Activated CD8-positive, alpha-beta memory T cell treated with anti-CD3 and anti-CD28 coated beads, Interleukin-2, amount 10 ng/mL, durations not matched to agents 7 days and 5 days (primary cell): ENCODE measurements around the gene CWC22. TPM values are rescaled to one million over a fixed set of nuclear protein-coding genes. Genes with fewer than 3 reads are reported as not detected.
"Not testable (repeated sequence)": the region's sequence is repeated elsewhere in the genome, so short reads cannot be mapped to it uniquely, and the experiment has no call there.

Experiments
- ATAC-seq: fragments of 150-1000 bp; cut with Tn5 transposase; one replicate; pipeline ENCODE4 v1.10.0; 2021; ENCODE audit warnings: moderate library complexity
- CTCF ChIA-PET: fragments of 350-600 bp; sonication (Branson Sonifier 250); formaldehyde crosslinking; loops from one replicate; lab custom pipeline; 2021; ENCODE audit warnings: antibody characterized with exemption; lab: Charles Lee
- DNase-seq: peaks from one replicate; pipeline ENCODE4 v3.0.0-alpha.2; 2020
- H3K27ac Mint-ChIP-seq: one replicate; pipeline ENCODE4 v1.8.0; 2021; ENCODE audit warnings: mild to moderate bottlenecking, mixed read lengths
- H3K27me3 Mint-ChIP-seq: one replicate; pipeline ENCODE4 v1.8.0; 2021; ENCODE audit warnings: mixed read lengths
- H3K36me3 Mint-ChIP-seq: one replicate; pipeline ENCODE4 v1.8.0; 2021; ENCODE audit warnings: mild to moderate bottlenecking, mixed read lengths
- H3K4me1 Mint-ChIP-seq: one replicate; pipeline ENCODE4 v1.8.0; 2021; ENCODE audit warnings: mixed read lengths
- H3K4me3 Mint-ChIP-seq: one replicate; pipeline ENCODE4 v1.8.0; 2021; ENCODE audit warnings: mild to moderate bottlenecking, moderate library complexity, mixed read lengths
- H3K9me3 Mint-ChIP-seq: one replicate; pipeline ENCODE4 v1.8.0; 2022; ENCODE audit warnings: low read depth, mixed read lengths
- total RNA-seq, 2 experiments: library from RNA; stranded (reverse); gene quantifications; one replicate each; pipeline ENCODE4 v1.2.3, GENCODE V29; 2021

Gene CWC22
- total RNA-seq, 2 experiments from 2014 or later, result 18.2 to 24.0 TPM

- Mint-ChIP-seq H3K27me3 (no peaks in the 10 kb centered on the region), H3K27ac (no peak overlapping the region), H3K9me3 (peaks cover 7% of the 10 kb centered on the region), H3K36me3 (no peaks in the 10 kb centered on the region), H3K4me1 (no peaks in the 10 kb centered on the region), H3K4me3 (no peak overlapping the region)
- CTCF ChIA-PET, result no interaction called here
- ATAC-seq, result no peak
- DNase-seq, result no peak
Observed at GRCh38 chr2:179931502-179931901, 75.6 kb downstream of the CWC22 start.

DNA sequence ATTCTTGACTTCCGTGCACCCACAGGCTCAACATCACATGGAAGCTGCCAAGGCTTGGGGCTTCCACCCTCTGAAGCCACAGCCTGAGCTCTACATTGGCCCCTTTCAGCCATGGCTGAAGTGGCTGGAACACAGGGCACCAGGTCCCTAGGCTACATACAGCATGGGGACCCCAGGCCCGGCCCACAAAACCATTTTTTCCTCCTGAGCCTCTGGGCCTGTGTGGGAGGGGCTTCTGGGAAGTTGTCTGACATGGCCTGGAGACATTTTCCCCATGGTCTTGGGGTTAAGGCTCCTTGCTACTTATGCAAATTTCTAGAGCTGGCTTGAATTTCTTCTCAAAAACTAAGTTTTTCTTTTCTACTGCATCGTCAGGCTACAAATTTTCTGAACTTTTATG lies 77.1 kb downstream of the CWC22 start:
- H3K36me3 Mint-ChIP-seq, H3K27me3 Mint-ChIP-seq, H3K4me3 Mint-ChIP-seq, H3K27ac Mint-ChIP-seq, H3K4me1 Mint-ChIP-seq, DNase-seq, CTCF ChIA-PET, ATAC-seq: not testable (repeated sequence)
- H3K9me3 Mint-ChIP-seq, result peaks cover 11% of the 10 kb centered on the region

GRCh38 chr2:179927041-179927440 lies 80.1 kb downstream of the CWC22 start:
- H3K27ac Mint-ChIP-seq, result no peak overlapping the region
- CTCF ChIA-PET, result no interaction called here

GRCh38 chr2:179925713-179926112 lies 81.4 kb downstream of the CWC22 start:
- DNase-seq (no peak), ATAC-seq (no peak)
- CTCF ChIA-PET, result no interaction called here
- H3K4me1 Mint-ChIP-seq, result no peaks in the 10 kb centered on the region
- no peaks in the 10 kb centered on the region for H3K36me3 Mint-ChIP-seq
- no peak overlapping the region for H3K27ac Mint-ChIP-seq
- H3K4me3 Mint-ChIP-seq, result no peak overlapping the region
- H3K9me3 Mint-ChIP-seq, result peaks cover 10% of the 10 kb centered on the region
- H3K27me3 Mint-ChIP-seq, result no peaks in the 10 kb centered on the region

More at GRCh38 chr2:179927041-179927440, 80.1 kb downstream of the CWC22 start:
- Mint-ChIP-seq H3K4me1 (no peaks in the 10 kb centered on the region), H3K4me3 (no peak overlapping the region), H3K36me3 (no peaks in the 10 kb centered on the region), H3K27me3 (no peaks in the 10 kb centered on the region), H3K9me3 (peaks cover 11% of the 10 kb centered on the region)
- ATAC-seq (no peak), DNase-seq (no peak)

DNA sequence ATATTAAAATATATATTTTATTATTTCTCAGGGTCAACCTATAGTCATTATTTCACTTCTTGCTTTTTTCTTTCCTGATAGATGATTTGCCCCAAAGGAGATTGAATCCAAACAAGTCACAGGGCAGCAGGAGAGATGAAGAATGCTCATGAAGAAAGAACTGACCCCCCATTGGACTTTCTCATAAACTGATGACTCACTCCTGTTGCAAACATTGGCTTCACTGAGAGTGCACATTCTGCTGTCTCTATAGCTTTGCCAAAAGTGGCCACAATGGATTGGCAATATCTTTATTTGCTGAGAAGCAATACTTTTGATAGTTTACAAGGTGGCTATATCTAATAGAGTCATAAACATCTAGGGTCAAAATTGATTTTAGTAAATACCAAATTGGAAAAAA lies 89.8 kb downstream of the CWC22 start:
- Mint-ChIP-seq H3K36me3 (no peaks in the 10 kb centered on the region), H3K4me3 (no peak overlapping the region), H3K4me1 (no peaks in the 10 kb centered on the region), H3K27ac (no peak overlapping the region), H3K27me3 (no peaks in the 10 kb centered on the region), H3K9me3 (no peaks in the 10 kb centered on the region)
- no peak for DNase-seq
- CTCF ChIA-PET, result no interaction called here
- ATAC-seq, result no peak

DNA sequence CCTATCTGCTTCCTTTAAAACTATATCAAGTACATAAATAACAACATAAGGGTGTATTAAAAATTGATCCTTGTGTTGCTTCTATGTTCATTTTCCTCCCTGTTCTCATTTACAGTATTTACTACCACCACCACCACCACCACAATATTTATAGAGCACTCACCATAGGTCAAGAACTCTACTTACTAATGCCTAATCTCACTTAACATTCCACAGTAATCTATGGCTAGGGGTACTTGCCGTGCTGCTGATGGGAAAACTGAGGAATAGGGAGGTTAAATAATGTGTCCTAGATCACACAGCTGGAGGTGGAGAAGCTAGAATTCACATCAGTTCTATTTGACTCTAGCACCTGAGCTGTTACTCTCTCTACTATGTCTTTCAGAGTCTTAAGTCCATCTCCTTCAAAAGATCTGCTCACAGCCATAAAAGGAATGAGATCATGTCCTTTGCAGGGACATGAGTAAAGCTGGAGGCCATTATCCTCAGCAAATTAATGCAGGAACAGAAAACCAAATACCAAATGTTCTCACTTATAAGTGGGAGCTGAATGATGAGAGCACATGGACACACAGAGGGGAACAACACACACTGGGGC lies 91.6 kb downstream of the CWC22 start:
- H3K27me3 Mint-ChIP-seq, result no peaks in the 10 kb centered on the region
- no peak overlapping the region for H3K27ac Mint-ChIP-seq
- CTCF ChIA-PET, result no interaction called here
- no peaks in the 10 kb centered on the region for H3K36me3 Mint-ChIP-seq
- no peak overlapping the region for H3K4me3 Mint-ChIP-seq
- ATAC-seq (no peak), DNase-seq (no peak)
- no peaks in the 10 kb centered on the region for H3K9me3 Mint-ChIP-seq
- no peaks in the 10 kb centered on the region for H3K4me1 Mint-ChIP-seq

GRCh38 chr2:179913809-179914208 lies 93.3 kb downstream of the CWC22 start:
- ATAC-seq (no peak), DNase-seq (no peak)
- Mint-ChIP-seq H3K9me3 (no peaks in the 10 kb centered on the region), H3K27ac (no peak overlapping the region), H3K36me3 (no peaks in the 10 kb centered on the region), H3K27me3 (no peaks in the 10 kb centered on the region), H3K4me1 (no peaks in the 10 kb centered on the region), H3K4me3 (no peak overlapping the region)
- CTCF ChIA-PET, result no interaction called here

DNA sequence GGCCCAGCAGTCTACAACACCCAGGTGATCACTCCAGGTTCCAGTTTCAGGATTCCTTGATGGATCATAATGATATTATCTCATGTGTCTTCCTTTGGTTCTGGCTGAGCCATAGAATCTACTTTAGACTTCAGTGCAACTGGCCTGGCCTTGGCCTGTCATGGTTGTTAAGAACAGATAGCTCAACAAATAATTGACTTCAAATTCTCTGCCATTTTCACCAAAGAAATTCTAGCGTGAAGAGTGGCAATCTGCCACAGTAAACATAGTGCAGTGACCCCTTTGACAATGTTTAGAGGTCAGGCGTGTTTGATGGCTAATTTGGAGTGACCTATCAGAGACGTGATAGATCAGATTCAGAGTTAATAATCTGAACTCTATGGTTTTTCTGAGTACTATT lies 95.5 kb downstream of the CWC22 start:
- DNase-seq (no peak), ATAC-seq (no peak)
- CTCF ChIA-PET, result no interaction called here
- no peaks in the 10 kb centered on the region for H3K9me3 Mint-ChIP-seq
- H3K4me3 Mint-ChIP-seq, result no peak overlapping the region
- peaks cover 4% of the 10 kb centered on the region for H3K27me3 Mint-ChIP-seq
- H3K4me1 Mint-ChIP-seq, result no peaks in the 10 kb centered on the region
- H3K27ac Mint-ChIP-seq, result no peak overlapping the region
- no peaks in the 10 kb centered on the region for H3K36me3 Mint-ChIP-seq

DNA sequence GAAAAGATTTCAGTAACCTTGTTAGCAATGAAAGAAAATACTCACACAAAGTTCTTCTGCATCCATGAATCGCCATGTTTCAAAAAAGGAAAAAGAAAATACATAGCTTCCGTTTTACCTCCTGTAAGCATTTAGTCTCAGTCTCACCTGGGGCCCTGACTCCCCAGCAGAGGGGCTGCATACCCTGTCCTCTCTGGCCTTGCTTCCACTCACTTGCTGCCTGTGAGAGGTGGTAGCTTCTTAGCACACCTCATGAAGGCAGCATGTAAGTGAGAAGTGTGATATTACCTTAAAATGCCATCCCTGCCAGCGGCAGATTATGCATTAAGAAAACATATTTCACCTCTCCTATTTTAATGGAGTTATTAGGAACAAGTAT lies 96.4 kb downstream of the CWC22 start:
- no peak for DNase-seq
- Mint-ChIP-seq H3K27me3 (peaks cover 4% of the 10 kb centered on the region), H3K4me1 (no peaks in the 10 kb centered on the region), H3K36me3 (no peaks in the 10 kb centered on the region), H3K9me3 (no peaks in the 10 kb centered on the region), H3K4me3 (no peak overlapping the region), H3K27ac (no peak overlapping the region)
- CTCF ChIA-PET, result no interaction called here
- ATAC-seq, result no peak

DNA sequence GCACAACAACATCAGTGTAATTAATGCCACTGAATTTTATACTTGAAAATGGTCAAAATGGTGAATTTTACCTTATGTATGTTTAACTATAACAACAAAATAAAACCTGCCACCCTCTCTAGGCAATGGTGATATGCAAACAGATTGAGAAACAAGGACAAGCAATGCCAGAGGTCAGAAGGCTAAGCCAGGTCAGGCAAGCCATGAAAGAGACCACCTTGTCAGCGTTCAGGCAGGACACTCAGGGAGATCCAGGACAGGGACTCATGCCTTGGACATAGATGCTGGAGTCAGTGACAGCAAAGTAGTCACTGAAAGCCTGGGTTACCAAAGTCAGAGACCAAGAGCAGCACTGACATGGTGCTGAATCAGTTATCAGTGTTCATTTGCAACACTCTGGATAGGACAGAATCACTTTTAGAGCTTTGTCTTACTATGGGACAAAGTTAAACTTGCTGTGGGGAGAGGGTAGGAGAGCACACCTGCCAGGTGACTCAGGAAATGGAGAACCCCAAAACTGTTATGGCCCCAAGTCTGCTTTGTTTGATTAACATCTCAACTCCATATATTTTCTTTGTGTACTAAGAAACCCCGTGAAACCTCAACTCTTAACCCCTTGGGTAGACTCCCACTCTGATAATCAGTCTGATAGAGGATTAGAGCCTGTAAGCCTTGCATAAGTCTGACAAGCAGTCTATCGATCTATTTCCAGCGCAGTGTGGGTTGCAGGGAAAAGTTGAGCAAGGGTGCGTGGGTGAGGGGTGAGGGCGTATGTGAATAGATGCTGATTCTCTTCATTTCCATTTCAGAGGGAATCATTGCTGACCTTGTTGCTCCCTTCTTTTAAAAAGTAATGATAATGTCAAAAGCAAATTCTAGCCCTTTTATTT lies 97.0 kb downstream of the CWC22 start:
- ATAC-seq, result no peak
- Mint-ChIP-seq H3K9me3 (no peaks in the 10 kb centered on the region), H3K4me3 (no peak overlapping the region), H3K4me1 (no peaks in the 10 kb centered on the region), H3K27me3 (peaks cover 4% of the 10 kb centered on the region), H3K27ac (no peak overlapping the region), H3K36me3 (no peaks in the 10 kb centered on the region)
- DNase-seq, result no peak
- CTCF ChIA-PET, result no interaction called here

DNA sequence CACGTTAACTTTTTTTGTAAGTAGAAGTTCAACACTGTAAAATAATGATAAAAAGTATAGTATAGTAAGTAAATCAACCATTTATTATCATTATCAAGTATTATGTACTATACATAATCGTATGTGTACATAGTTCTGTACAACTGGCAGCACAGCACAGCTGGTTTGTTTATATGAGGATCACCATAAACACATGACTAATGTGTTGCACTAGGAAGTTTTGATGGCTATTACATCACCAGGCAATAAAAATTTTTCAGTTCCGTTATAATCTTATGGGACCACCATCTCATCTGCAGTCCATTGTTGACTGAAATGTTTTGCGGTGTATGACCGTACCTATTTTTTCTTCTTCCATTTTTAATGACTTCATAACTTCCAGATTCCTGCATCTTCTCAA lies 106.4 kb downstream of the CWC22 start:
- H3K27ac Mint-ChIP-seq, result no peak overlapping the region
- CTCF ChIA-PET, result no interaction called here
- H3K27me3 Mint-ChIP-seq, result peaks cover 3% of the 10 kb centered on the region
- ATAC-seq (no peak), DNase-seq (no peak)
- no peaks in the 10 kb centered on the region for H3K4me1 Mint-ChIP-seq
- no peaks in the 10 kb centered on the region for H3K36me3 Mint-ChIP-seq
- no peaks in the 10 kb centered on the region for H3K9me3 Mint-ChIP-seq
- no peak overlapping the region for H3K4me3 Mint-ChIP-seq

- ATAC-seq (no peak), DNase-seq (no peak)
- H3K4me1 Mint-ChIP-seq, result no peaks in the 10 kb centered on the region
- H3K27me3 Mint-ChIP-seq, result peaks cover 1% of the 10 kb centered on the region
- CTCF ChIA-PET, result no interaction called here
- no peak overlapping the region for H3K27ac Mint-ChIP-seq
- no peaks in the 10 kb centered on the region for H3K36me3 Mint-ChIP-seq
- no peak overlapping the region for H3K4me3 Mint-ChIP-seq
- H3K9me3 Mint-ChIP-seq, result no peaks in the 10 kb centered on the region
Observed at GRCh38 chr2:179899666-179900065, 107.4 kb downstream of the CWC22 start.

DNA sequence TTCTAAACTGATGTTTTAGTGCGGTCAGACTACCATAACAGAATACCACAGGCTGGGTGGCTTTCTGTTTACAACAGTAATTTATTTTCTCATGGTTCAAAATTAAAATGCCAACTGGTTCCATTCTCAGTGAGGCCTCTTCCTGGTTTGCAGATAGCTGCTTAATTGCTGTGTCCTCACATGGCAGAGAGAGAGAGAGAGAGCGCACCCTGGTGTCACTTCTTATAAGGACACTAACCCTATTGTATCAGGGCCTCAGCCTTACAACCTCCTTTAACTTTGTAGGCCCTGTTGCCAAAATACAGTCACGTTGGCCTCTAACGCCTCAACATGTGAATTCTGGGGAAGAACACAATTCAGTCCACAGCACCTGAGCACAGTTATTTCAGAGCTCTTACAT lies 108.2 kb downstream of the CWC22 start:
- peak; percentile 65 for ATAC-seq
- no peaks in the 10 kb centered on the region for H3K36me3 Mint-ChIP-seq
- no peak overlapping the region for H3K27ac Mint-ChIP-seq
- H3K27me3 Mint-ChIP-seq, result no peaks in the 10 kb centered on the region
- peak; percentile 43 for DNase-seq
- H3K4me1 Mint-ChIP-seq, result no peaks in the 10 kb centered on the region
- CTCF ChIA-PET, result no interaction called here
- H3K9me3 Mint-ChIP-seq, result no peaks in the 10 kb centered on the region
- no peak overlapping the region for H3K4me3 Mint-ChIP-seq
